H7 (cell line): Measurements from ENCODE around the gene DVL3. TPM values are rescaled to one million over a fixed set of nuclear protein-coding genes. Genes with fewer than 3 reads are reported as not detected.

Source experiments
- DNase-seq: peaks from one replicate; pipeline ENCODE4 v3.0.0; 2012
- H3K27me3 ChIP-seq: 2 replicates; pipeline ENCODE4 v1.6.0; 2011; ENCODE audit warnings: mild to moderate bottlenecking, low read length; ENCODE audit not compliant: control insufficient read depth, insufficient read depth
- H3K36me3 ChIP-seq: replicated peaks from 2 replicates; pipeline ENCODE4 v1.5.1; 2011; ENCODE audit warnings: low read length; ENCODE audit not compliant: control insufficient read depth, insufficient read depth
- H3K4me3 ChIP-seq: 2 replicates; pipeline ENCODE4 v1.5.1; 2011; ENCODE audit warnings: low read depth, mild to moderate bottlenecking, control low read depth, low read length, moderate library complexity; ENCODE audit not compliant: insufficient read depth
- total RNA-seq: library from RNA; depleted of rRNA; stranded (reverse); fragments of >200 nt; shearing (Covaris generic); gene quantifications from 2 replicates; pipeline ENCODE4 v1.2.3, GENCODE V29; 2014

The DVL3 gene
- total RNA-seq, 1 experiment from 2014 or later = 44.4 TPM

DNA sequence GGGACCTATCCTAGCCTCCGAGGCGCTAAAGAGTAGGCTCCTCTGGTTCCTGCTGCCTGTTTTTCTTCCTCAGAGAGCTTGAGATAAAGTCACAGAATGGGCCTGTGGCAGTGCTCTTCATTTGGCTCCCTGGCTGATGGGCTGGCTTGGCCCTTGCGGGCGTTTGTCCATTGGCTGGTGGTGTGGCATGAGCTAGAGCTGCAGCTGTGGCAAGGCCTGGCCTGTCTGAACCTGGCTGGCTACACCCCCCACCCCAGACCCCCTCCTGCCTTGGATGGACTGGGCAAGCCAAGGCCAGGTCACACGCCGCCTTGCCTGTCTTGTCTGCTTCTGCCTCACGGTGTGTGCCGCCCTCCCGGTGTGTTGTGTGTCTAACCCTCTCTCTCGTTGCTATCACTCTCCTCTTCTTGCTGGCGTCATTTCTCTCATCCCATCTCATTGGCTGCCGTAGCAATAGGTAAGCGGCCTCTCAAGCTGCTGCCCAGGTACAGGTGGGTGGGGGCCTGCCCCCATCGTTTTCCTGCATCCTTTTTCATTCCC, 22.7 kb downstream of the DVL3 start:
- H3K4me3 ChIP-seq = no peak overlapping the region
- DNase-seq = no peak
- peaks cover 49% of the 10 kb centered on the region for H3K36me3 ChIP-seq
- no peaks in the 10 kb centered on the region for H3K27me3 ChIP-seq

DNA sequence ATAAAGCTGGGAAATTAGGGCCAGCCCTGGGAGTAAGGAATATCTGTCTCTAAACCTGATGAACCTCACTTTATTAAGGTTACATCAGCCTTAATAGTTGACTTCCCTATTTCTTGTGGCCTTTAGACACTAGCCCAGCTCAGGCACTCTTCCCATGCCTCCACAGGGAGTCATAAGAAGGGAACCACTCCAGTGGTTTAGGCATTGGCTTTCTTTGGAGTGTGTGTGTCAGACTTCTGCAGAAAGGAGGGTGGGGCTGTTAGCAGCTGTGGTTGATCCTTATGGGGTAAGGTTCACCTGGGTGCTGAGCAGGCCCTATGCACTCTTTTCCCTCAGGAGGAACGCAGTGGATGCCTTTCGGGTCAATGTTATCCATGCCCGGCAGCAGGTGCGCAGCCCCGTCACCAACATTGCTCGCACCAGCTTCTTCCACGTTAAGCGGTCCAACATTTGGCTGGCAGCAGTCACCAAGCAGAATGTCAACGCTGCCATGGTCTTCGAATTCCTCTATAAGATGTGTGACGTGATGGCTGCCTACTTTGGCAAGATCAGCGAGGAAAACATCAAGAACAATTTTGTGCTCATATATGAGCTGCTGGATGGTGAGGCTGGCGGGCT, 23.5 kb downstream of the DVL3 start:
- Histone ChIP-seq H3K27me3 (no peaks in the 10 kb centered on the region), H3K4me3 (no peak overlapping the region), H3K36me3 (peaks cover 54% of the 10 kb centered on the region)
- DNase-seq = no peak

DNA sequence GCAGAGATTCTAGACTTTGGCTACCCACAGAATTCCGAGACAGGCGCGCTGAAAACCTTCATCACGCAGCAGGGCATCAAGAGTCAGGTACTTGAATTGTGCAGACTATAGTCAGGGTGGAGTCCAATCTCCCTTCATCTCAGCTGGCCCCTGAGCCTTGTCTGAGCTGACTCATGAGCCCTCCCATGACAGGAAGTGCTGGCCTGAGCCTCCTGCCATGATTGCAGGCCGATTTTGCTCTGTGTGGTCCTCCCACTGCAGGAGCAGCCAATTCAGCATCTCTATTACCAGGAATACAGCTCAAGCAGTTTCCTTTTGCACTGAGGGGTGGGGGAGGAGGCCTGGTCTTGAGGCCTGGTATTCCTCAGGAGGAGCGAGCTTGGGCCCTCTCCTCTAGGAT, 25.0 kb downstream of the DVL3 start:
- no peak for DNase-seq
- no peaks in the 10 kb centered on the region for H3K27me3 ChIP-seq
- no peak overlapping the region for H3K4me3 ChIP-seq
- H3K36me3 ChIP-seq = peaks cover 56% of the 10 kb centered on the region

DNA sequence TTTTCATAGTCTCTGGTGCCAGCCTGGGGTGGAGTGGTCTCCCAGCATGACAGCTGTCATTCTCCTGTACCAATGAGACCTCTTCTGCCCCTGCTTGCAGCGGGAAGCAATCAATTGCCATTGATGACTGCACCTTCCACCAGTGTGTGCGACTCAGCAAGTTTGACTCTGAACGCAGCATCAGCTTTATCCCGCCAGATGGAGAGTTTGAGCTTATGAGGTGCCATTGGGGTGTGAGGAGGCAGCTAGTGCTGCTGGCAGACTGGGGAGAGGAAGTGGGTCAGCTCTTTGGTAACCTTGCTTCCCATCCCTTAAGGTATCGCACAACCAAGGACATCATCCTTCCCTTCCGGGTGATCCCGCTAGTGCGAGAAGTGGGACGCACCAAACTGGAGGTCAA, 26.4 kb downstream of the DVL3 start:
- Histone ChIP-seq H3K4me3 (no peak overlapping the region), H3K27me3 (no peaks in the 10 kb centered on the region), H3K36me3 (peaks cover 56% of the 10 kb centered on the region)
- DNase-seq = no peak

DNA sequence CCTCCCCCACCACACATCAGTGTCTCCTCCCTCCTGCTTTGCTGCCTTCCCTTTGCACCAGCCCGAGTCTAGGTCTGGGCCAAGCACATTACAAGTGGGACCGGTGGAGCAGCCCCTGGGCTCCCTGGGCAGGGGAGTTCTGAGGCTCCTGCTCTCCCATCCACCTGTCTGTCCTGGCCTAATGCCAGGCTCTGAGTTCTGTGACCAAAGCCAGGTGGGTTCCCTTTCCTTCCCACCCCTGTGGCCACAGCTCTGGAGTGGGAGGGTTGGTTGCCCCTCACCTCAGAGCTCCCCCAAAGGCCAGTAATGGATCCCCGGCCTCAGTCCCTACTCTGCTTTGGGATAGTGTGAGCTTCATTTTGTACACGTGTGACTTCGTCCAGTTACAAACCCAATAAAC, 28.5 kb downstream of the DVL3 start:
- peaks cover 50% of the 10 kb centered on the region for H3K36me3 ChIP-seq

DNA sequence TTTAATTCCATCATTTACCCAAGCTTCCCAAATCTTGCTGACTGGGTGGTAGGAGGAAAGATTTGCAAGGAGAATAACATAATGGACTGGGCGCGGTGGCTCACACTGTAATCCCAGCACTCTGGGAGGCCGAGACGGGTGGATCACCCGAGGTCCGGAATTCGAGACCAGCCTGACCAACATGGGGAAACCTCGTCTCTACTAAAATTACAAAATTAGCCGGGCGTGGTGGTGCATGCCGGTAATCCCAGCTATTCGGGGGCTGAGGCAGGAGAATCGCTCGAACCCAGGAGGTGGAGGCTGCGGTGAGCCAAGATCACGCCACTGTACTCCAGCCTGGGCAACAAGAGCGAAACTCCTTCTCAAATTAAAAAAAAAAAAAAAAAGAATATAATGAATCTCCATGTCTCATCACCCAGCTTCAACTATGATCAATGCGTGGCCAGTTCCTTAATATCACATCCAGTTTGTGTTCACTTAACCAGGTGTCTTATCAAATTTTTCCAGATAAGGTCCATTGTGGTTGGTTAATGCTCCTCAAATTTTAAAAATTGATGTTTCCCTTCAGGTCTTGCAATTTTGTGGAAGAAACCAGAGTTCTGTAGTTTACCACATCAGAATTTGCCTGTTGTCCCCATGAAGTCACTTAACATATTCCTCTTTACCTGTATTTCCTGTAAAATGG, 29.5 kb downstream of the DVL3 start:
- Histone ChIP-seq H3K4me3 (no peak overlapping the region), H3K27me3 (no peaks in the 10 kb centered on the region), H3K36me3 (peaks cover 52% of the 10 kb centered on the region)
- DNase-seq = no peak

More for the DNA sequence above, 28.5 kb downstream of the DVL3 start:
- DNase-seq = no peak
- Histone ChIP-seq H3K4me3 (no peak overlapping the region), H3K27me3 (no peaks in the 10 kb centered on the region)

DNA sequence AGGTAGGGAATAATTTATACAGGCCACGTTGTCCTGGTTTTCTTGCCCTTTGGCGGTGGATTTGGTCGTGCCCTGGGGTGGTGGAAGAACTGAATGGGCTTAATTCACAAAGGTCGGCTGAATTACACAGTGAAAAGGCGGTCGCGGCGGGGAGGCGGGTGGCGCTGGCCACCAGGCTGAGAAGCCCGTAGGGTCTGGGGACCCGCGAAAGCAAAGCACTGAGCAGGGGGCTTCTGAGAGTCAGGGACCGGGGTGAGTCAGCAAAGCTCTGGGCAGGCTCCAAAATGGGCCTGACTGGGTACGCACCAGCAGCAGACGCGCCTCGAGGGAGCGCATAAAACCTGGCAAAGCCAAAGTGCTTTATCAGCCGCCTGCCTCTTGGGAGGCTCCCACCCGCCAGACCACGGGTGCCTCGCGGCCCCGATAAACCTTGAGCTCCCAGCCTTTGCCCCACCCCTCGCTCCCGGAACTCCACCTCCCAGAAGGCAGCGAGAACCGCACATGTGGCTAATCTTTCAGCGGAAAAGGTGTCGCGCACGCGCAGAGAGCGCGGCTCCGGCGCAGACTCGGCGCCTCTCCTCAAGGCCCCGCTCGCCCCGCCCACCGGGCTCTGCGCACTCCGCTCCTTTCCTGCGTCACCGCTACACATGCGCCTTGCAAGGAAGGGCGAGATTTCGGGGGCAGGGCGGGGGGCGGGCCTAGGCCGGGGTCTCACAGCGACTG, 30.4 kb downstream of the DVL3 start:
- Histone ChIP-seq H3K27me3 (no peaks in the 10 kb centered on the region), H3K4me3 (peak overlapping the region; percentile 95), H3K36me3 (peaks cover 50% of the 10 kb centered on the region)
- peak; percentile 99 for DNase-seq

DNA sequence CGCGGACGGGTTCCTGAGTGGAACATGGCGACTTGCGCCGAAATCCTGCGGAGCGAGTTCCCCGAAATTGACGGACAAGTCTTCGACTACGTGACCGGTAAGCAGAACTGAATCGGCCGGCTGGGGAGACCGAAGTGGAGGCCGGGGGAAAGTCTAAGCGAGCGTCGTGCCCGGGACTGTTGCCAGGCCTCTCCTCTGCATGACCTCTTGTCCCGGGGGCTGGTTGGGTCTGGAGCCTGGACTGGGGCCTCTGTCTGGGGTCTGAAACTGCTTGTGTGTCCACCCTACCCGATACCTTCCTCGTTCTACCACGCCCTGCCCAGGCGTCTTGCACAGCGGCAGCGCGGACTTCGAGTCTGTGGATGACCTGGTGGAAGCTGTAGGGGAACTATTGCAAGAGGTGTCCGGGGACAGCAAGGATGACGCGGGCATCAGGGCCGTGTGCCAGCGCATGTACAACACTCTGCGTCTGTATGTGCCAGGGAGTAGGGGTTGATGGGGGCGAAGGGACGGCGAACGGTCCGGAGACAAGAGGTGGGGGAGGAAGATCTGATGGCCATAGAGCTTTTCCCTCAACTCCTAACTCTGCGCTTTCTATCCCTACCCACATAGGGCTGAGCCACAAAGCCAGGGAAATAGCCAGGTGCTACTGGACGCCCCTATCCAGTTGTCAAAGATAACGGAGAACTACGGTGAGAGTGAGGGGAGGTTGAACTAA, 31.2 kb downstream of the DVL3 start, which contains the start of gene ABCF3:
ABCF3 (plus strand) TSS at position 16 of the 718 bp plus-strand sequence; CDS start at position 25, 9 bp downstream.
- Histone ChIP-seq H3K36me3 (peaks cover 47% of the 10 kb centered on the region), H3K4me3 (peak within 1 kb of the TSS; percentile 95), H3K27me3 (no peaks in the 10 kb centered on the region)
- peak; percentile 53 for DNase-seq

DNA sequence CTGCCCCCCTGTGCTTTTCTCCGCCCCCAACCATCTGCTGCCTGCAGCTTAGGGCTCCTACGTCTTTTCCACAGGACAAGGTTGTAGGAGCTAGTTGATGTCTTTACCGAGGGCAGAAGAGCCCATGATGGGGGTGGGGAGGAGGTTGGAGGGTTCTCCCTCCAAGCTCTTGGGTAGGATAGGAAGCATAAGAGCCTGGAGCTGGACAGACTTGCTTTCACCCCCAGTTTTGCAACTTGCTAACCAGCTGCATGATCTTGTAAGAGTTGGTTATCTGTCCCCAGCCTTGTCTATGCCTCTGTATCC, 31.7 kb downstream of the DVL3 start:
- Histone ChIP-seq H3K4me3 (peak overlapping the region; percentile 95), H3K27me3 (no peaks in the 10 kb centered on the region), H3K36me3 (peaks cover 44% of the 10 kb centered on the region)
- no peak for DNase-seq

DNA sequence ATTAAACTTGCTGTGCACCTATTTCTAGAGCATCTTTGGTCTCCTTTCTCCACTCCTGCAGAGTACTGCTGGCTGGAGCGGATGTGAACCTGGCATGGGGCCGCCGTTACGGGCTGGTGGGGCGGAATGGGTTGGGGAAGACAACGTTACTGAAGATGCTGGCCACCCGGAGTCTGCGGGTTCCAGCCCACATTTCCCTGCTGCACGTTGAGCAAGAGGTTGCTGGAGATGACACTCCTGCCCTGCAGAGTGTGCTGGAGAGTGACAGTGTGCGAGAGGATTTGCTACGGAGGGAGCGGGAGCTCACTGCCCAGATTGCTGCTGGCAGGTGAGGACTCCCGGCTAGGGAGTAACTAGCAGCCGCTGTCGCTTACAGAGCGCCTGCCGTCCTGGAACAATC, 32.9 kb downstream of the DVL3 start:
- peak; percentile 28 for DNase-seq
- Histone ChIP-seq H3K4me3 (no peak overlapping the region), H3K36me3 (peaks cover 44% of the 10 kb centered on the region), H3K27me3 (no peaks in the 10 kb centered on the region)

DNA sequence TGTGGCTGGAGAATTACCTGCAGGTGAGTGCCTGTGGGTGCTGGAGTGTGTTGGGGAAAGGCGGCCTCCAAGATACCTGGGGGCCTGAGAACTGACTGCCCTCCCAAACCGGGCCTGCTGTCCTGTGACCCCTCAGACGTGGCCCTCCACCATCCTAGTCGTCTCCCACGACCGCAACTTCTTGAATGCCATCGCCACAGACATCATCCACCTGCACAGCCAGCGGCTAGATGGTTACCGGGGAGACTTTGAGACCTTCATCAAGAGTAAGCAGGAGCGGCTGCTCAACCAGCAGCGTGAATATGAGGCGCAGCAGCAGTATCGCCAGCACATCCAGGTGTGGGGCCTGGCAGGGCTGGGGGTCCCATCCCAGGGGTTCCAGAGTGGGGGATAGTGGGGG, 34.2 kb downstream of the DVL3 start:
- no peak for DNase-seq
- Histone ChIP-seq H3K4me3 (no peak overlapping the region), H3K27me3 (no peaks in the 10 kb centered on the region), H3K36me3 (peaks cover 47% of the 10 kb centered on the region)

DNA sequence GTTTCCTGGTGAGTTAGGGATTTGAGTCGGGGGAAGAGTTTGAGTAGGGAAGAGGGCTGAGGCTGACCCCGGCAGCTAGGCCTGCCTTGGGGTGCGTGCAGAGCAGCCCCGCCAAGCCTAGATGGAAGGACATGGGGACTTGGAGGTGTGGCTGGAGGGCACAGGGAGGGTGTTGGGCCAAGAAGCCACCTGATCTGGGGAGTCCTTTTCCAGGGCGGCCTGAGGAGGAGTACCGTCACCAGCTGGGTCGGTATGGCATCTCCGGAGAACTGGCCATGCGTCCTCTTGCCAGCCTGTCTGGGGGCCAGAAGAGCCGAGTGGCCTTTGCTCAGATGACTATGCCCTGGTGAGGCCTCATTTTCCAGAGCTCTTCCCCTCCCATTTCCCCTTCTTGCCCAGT, 37.7 kb downstream of the DVL3 start:
- Histone ChIP-seq H3K4me3 (no peak overlapping the region), H3K36me3 (peaks cover 44% of the 10 kb centered on the region), H3K27me3 (no peaks in the 10 kb centered on the region)
- DNase-seq = peak; percentile 30

DNA sequence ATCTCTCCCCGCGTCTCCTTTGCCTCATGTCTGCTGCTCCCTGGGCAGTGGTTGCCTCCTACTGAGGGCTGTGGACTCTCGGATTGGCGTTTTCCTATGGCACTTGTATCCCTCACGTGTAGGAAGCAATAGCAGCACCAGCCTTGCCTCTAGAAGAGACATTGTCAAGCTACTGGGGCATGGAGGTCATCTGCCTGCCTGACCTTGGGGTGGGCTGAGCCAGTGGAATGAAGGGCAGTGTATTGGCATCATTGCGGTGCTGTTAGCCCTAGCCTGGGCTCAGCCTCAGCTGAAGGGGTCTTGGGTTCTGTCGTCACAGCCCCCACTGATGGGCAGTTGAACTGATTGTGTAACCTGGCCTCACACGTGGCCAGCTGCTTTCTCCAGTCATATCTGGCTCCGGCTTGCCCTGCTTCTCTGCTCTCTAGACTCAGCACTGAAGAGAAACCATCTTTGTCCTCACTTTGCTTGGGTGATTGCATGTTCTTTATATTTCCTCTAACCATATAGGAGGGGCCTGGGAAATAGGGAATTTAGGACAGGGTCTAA, 38.9 kb downstream of the DVL3 start:
- Histone ChIP-seq H3K36me3 (peaks cover 37% of the 10 kb centered on the region), H3K4me3 (no peak overlapping the region), H3K27me3 (no peaks in the 10 kb centered on the region)
- no peak for DNase-seq

DNA sequence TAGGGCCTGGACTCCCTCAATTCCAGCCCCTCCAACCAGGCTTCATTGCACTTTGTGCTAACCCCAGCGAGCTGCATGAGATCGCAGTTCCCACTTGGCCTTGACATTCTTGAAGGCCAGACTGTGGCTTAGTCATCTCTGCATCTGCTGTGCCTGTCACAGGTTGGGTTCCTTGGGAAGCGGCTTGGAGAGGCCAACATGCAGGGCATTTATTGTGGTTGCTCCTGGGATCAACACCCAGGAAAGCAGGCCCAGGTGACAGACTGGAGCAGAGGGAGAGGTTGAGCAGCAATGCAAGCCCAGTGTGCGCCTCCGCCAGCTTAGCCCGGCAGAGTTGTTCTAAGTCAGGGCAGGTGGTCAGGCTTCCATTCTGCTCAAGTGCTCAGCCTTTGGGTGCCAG, 41.4 kb downstream of the DVL3 start:
- peak; percentile 8 for DNase-seq
- H3K4me3 ChIP-seq = no peak overlapping the region
- peaks cover 20% of the 10 kb centered on the region for H3K36me3 ChIP-seq
- H3K27me3 ChIP-seq = no peaks in the 10 kb centered on the region
